ENCODE results near the gene PADI6. TPM values are rescaled to one million over a fixed set of nuclear protein-coding genes. Genes with fewer than 3 reads are reported as not detected.

The PADI6 gene
- total and polyA plus RNA-seq, 2 of the 8 experiments (the other 6 are each of a cell fraction or from before 2014, with no cell fraction given) = not detected

DNA sequence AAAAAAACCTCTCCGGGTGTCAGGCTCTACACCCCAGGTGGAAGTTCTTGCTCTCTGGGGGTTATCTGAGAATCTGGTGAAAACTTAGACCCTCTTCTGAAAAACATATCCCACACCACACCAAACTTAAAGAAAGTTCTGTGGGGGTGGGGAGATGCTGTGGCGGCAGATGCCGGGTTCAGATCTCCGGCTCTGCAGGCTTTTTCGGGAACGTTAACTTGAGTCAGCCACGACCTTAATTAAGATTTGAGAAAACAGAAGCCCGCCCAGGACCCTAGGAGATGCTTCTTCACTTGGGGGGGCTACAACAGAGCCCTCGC lies 65.2 kb downstream of the PADI6 start:
- Histone ChIP-seq H4K8ac (ENCODE audit: extremely low read depth, insufficient read depth, low read length) (no peak overlapping the region), H3K9me3 (ENCODE audit: insufficient read depth in 2 of 2, low read depth in 1 of 2, low read length in 1 of 2) (no peaks in the 10 kb centered on the region), H3K27me3 (replicated peaks in 1 of 4; ENCODE audit: control insufficient read depth in 3 of 4, extremely low read depth in 1 of 4, insufficient read depth in 3 of 4, low read length in 3 of 4) (peaks cover 0 to 6% (median 4%) of the 10 kb centered on the region in 4 experiments; a peak in 4 of 7 replicates), H4K5ac (ENCODE audit: insufficient read length, low read depth, low read length) (no peak overlapping the region), H3K18ac (ENCODE audit: extremely low read depth, low read length) (peak overlapping the region; percentile 14; the same call in 1 of the 2 replicates), H2BK20ac (ENCODE audit: low read length) (no peak overlapping the region), H3K36me3 (ENCODE audit: control insufficient read depth in 2 of 4, insufficient read depth in 4 of 4, low read length in 3 of 4) (peaks cover 0 to 57% (median 13%) of the 10 kb centered on the region in 4 experiments), H2AK5ac (ENCODE audit: low read depth, low read length) (0 out of 2 replicates have a peak overlapping the region, but pooled peaks have one; percentile 7), H3K79me1 (ENCODE audit: low read depth, low read length) (peaks cover 15% of the 10 kb centered on the region), H2BK120ac (replicated peaks; ENCODE audit: low read depth, low read length) (no peak overlapping the region), H3K14ac (ENCODE audit: insufficient read length) (no peak overlapping the region), H3K79me2 (ENCODE audit: control insufficient read depth in 1 of 2, insufficient read depth in 2 of 2, low read length in 2 of 2) (peaks cover 35 to 71% of the 10 kb centered on the region in 2 experiments), H3K4ac (replicated peaks; ENCODE audit: insufficient read length, low read depth, low read length) (no peak overlapping the region), H3K23ac (ENCODE audit: insufficient read length) (no peak overlapping the region), H3K4me3 (ENCODE audit: extremely low read depth in 1 of 4, insufficient read depth in 2 of 4, low read depth in 3 of 4, low read length in 4 of 4) (peak overlapping the region; percentile 68 to 98 (median 80)), H3K27ac (ENCODE audit: low read depth, low read length) (no peak overlapping the region), H4K20me1 (replicated peaks in 1 of 2; ENCODE audit: control insufficient read depth in 1 of 2, insufficient read depth in 2 of 2, low read length in 2 of 2) (peaks cover 11 to 26% of the 10 kb centered on the region in 2 experiments), H2AFZ (ENCODE audit: low read length) (no peak overlapping the region), H3K56ac (replicated peaks; ENCODE audit: insufficient read length, low read depth, low read length) (no peak overlapping the region), H3K4me1 (replicated peaks in 1 of 4; ENCODE audit: control insufficient read depth in 3 of 4, insufficient read depth in 4 of 4, low read length in 3 of 4) (peaks cover 35 to 59% (median 50%) of the 10 kb centered on the region in 4 experiments), H2BK5ac (ENCODE audit: low read depth, low read length) (peak overlapping the region; percentile 74; the same call in 1 of the 2 replicates), H4K91ac (replicated peaks; ENCODE audit: insufficient read length, low read length) (no peak overlapping the region), H3K4me2 (ENCODE audit: insufficient read depth in 1 of 2, low read depth in 2 of 2, low read length in 2 of 2) (peak overlapping the region; percentile 87 to 93), H3K9ac (replicated peaks in 1 of 4; ENCODE audit: extremely low read depth in 1 of 4, low read depth in 3 of 4, low read length in 3 of 4) (peak overlapping the region in 3 of 4 experiments; percentile 21 to 66 (median 49); a peak in 5 of 7 replicates), H2BK15ac (ENCODE audit: low read length) (no peak overlapping the region), H3K23me2 (ENCODE audit: low read depth, low read length) (peaks cover 23% of the 10 kb centered on the region), H2BK12ac (ENCODE audit: low read depth, low read length) (no peak overlapping the region)
- DNase-seq (ENCODE audit: low read depth in 1 of 2, low spot score in 2 of 2) (no peak), FAIRE-seq (no peak)
- ChIA-PET CTCF (ENCODE audit: partially characterized antibody) (interaction anchor here (0.8 to 1.7 kb wide), 3 partner anchors 52 to 170 kb away, joined by 3 to 4 read pairs (median 4); no protein-coding TSS in a partner anchor), POLR2A (ENCODE audit: partially characterized antibody) (interaction anchor here (0.9 to 12.4 kb wide), 16 partner anchors 8 to 104 kb away, joined by 3 to 155 read pairs (median 6); no protein-coding TSS in a partner anchor)
- TF ChIP-seq KDM5A (IDR thresholded peaks at IDR 0.05; ENCODE audit: low read length) (no peak), POLR2AphosphoS5 (IDR thresholded peaks at IDR 0.05; ENCODE audit: low read depth, low read length) (no peak), KDM1A (IDR thresholded peaks at IDR 0.05; ENCODE audit: borderline replicate concordance, low read length) (no peak), EP300 (IDR thresholded peaks at IDR 0.05; ENCODE audit: borderline replicate concordance in 1 of 2, low read depth in 2 of 2, low read length in 2 of 2) (no peak), EGR1 (IDR thresholded peaks at IDR 0.05; ENCODE audit: borderline replicate concordance, low read depth, low read length) (no peak), TBP (IDR thresholded peaks at IDR 0.05; ENCODE audit: low read depth, low read length) (no peak)
- 8% methylated on average over 8 of the region's 9 CpGs; no CpG with 5 or more reads in 1 of the 2 experiments for WGBS, 2 experiments (ENCODE audit: extremely low coverage in 1 of 2, insufficient coverage in 1 of 2, insufficient read length in 1 of 2, insufficient replicate concordance in 2 of 2, low coverage in 1 of 2, low lambda C conversion rate in 2 of 2, missing lambda C conversion rate in 1 of 2)
